Heart left ventricle (tissue), 16 donors: Measurements from ENCODE around the gene C16orf95. TPM values are rescaled to one million over a fixed set of nuclear protein-coding genes. Genes with fewer than 3 reads are reported as not detected.

Experiments
- ATAC-seq, 4 donors: fragments of 200-7000 bp; cut with Tn5 transposase; one replicate each; pipeline ENCODE4 v1.9.1; 2020 to 2022; ENCODE audit warnings: moderate library complexity in 4 of 4, mild to moderate bottlenecking in 3 of 4, moderate number of reproducible peaks in 1 of 4
- DNase-seq, 5 donors: peaks; one replicate each; pipeline ENCODE4 v3.0.0-alpha.2; 2020
- H3K27ac ChIP-seq, 12 donors: fragments of 200-600 bp; sonication (generic) in 4 of 12; one replicate each; pipeline versions ENCODE4 v1.5.0 to v1.8.0; 2016 to 2022; ENCODE audit warnings: mild to moderate bottlenecking in 2 of 12
- H3K27me3 ChIP-seq, 9 donors: fragments of 200-600 bp; sonication (generic) in 2 of 9; one replicate each; pipeline versions ENCODE4 v1.5.1 to v1.8.0; 2016 to 2022; ENCODE audit warnings: mild to moderate bottlenecking in 3 of 9
- H3K36me3 ChIP-seq, 9 donors: fragments of 200-600 bp; sonication (generic) in 2 of 9; one replicate each; pipeline versions ENCODE4 v1.5.0 to v1.8.0; 2018 to 2022; ENCODE audit warnings: mild to moderate bottlenecking in 2 of 9
- H3K4me1 ChIP-seq, 12 donors: fragments of 200-600 bp; sonication (generic) in 4 of 12; one replicate each; pipeline versions ENCODE4 v1.5.0 to v1.8.0; 2016 to 2022; ENCODE audit warnings: mild to moderate bottlenecking in 3 of 12
- H3K4me3 ChIP-seq, 12 donors: fragments of 200-600 bp; sonication (generic) in 4 of 12; one replicate each; pipeline versions ENCODE4 v1.5.0 to v1.8.0; 2017 to 2022; ENCODE audit warnings: mild to moderate bottlenecking in 9 of 12, moderate library complexity in 4 of 12
- H3K9me3 ChIP-seq, 12 donors: fragments of 200-600 bp; sonication (generic) in 4 of 12; one replicate each; pipeline versions ENCODE4 v1.5.0 to v1.8.0; 2016 to 2022; ENCODE audit warnings: mild to moderate bottlenecking in 1 of 12
- CTCF ChIP-seq, 12 donors: fragments of 200-600 bp; sonication (generic) in 4 of 12; IDR thresholded peaks; one replicate each; pipeline versions ENCODE4 v1.5.0 to v1.8.0; 2018 to 2022; ENCODE audit warnings: antibody characterized with exemption in 12 of 12, mild to moderate bottlenecking in 5 of 12
- POLR2A ChIP-seq, 2 donors: fragments of 450-650 bp; IDR thresholded peaks; one replicate each; pipeline ENCODE4 v1.6.1; 2017; ENCODE audit warnings: antibody characterized with exemption in 2 of 2, mild to moderate bottlenecking in 2 of 2, moderate library complexity in 2 of 2
- WGBS, 4 donors: extraction: QIAGEN DNeasy Blood & Tissue Kit in 2 of 4; methylation state at CpG; one replicate each; pipeline versions ENCODE4 v1.1.5 to v1.1.7; 2013 to 2018; 5-methylcytosine and 5-hydroxymethylcytosine counted together
- intact Hi-C, 10 donors: fragments of 100-400 bp; cut with DNase I; formaldehyde crosslinking; loops; one replicate each; pipeline versions ENCODE4 v1.11.1 to v1.14.2; 2022
- polyA plus RNA-seq, 2 donors: library from polyadenylated mRNA; stranded (reverse); fragments of 200-250 nt; gene quantifications; one replicate each; pipeline ENCODE4 v1.2.3, GENCODE V29; 2013
- total RNA-seq, 9 donors: library from RNA; depleted of rRNA in 2 of 9; stranded (reverse); fragments of >200 nt in 2 of 9; fragmentation: NEBNext Ultra II Directional in 3 of 9; extraction: Animal tissue kit (Norgen Biotek cat#: 25700) in 3 of 9; gene quantifications; one replicate each; pipeline versions ENCODE4 v1.1.0 to v1.2.4, GENCODE V29; 2016 to 2023
- donor health status: ischemic (EF 13 %, LVEDD 7.1; RV severe dilation, severe dysfunction).
- donor health status: healthy with polysubstance abuse.
- donor health status: DM: no; HTN: yes; CAD: no.
- donor health status: DM: no; HTN: no; CAD: no.
- donor health status: ischemic (EF 25% LVEDD 6.9; RV normal size, moderate dysfunction).
- donor health status: ischemic (EF 25% LVEDD 5.7; RV mildly dilated, moderate dysfunction).
- donor health status: healthy.
- donor health status: DM: yes; HTN: yes; CAD: no.
- donor health status: ischemic (EF 35%, LVEDD 5.7; RV mildly dilated, moderate dysfunction).
- donor health status: nonischemic (EF 11% LVEDD 7.7; RV severe dilation, severe dysfunction).
- donor health status: DM: yes; HTN: yes; CAD: no.
- donor health status: PGD.
- donor health status: ischemic (EF 29% LVEDD 5.4; RV normal size, mild dysfunction).
- donor health status: nonischemic (EF 23%, LVEDD 6.1; RV moderate dilation, normal function).

Gene C16orf95
- total and polyA plus RNA-seq, 11 donors, result 0.91 to 4.5 (median 3.1) TPM

GRCh38 chr16:87288753-87289362, 28.3 kb downstream of the C16orf95 start:
- no peak for ATAC-seq
- Histone ChIP-seq H3K27ac (no peak overlapping the region), H3K27me3 (no peaks in the 10 kb centered on the region), H3K36me3 (no peaks in the 10 kb centered on the region), H3K4me1 (no peaks in the 10 kb centered on the region), H3K4me3 (no peak overlapping the region), H3K9me3 (peaks cover 0 to 13% (median 0%) of the 10 kb centered on the region in 12 donors)
- intact Hi-C loops, result no loop called here
- 66 to 74% (median 69%) methylated on average over 7 of the region's 7 CpGs for WGBS, 4 donors
- DNase-seq, result no peak
- no peak for TF ChIP-seq POLR2A (IDR thresholded peaks at IDR 0.05)

GRCh38 chr16:87286839-87287626, 30.2 kb downstream of the C16orf95 start:
- no peak for ATAC-seq
- H3K27ac ChIP-seq, result no peak overlapping the region
- H3K9me3 ChIP-seq, result peaks cover 0 to 9% (median 0%) of the 10 kb centered on the region in 12 donors
- H3K4me1 ChIP-seq, result no peaks in the 10 kb centered on the region
- intact Hi-C loops, result no loop called here
- WGBS, 4 donors, result 63 to 85% (median 64%) methylated on average over 8 of the region's 8 CpGs
- H3K36me3 ChIP-seq, result no peaks in the 10 kb centered on the region
- DNase-seq, result no peak
- no peak overlapping the region for H3K4me3 ChIP-seq
- TF ChIP-seq POLR2A (IDR thresholded peaks at IDR 0.05) (no peak), CTCF (IDR thresholded peaks at IDR 0.05) (no peak)
- no peaks in the 10 kb centered on the region for H3K27me3 ChIP-seq

DNA sequence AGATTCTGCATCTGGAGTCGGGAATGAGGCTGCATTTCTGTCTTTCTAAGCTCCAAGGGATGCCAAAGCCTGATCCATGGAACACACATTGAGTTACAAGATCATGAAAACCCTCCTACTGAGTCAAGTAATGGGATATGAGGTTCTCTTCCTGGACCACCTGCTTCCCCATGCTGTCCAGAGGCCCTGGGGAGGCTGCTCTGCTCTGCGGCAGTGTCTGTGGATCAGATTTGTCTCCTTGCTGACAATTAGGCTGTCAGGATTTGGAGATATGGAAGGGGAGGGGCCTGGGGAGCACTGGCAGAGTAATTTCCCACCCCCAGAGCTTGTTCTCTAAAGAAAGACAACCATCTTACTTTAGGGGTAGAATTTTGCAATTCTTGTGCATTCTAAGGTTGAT, 33.0 kb downstream of the C16orf95 start:
- WGBS, 4 donors, result 63 to 90% (median 84%) methylated on average over 2 of the region's 2 CpGs
- H3K27me3 ChIP-seq, result peaks cover 0 to under 1% (median 0%) of the 10 kb centered on the region in 9 donors
- H3K4me1 ChIP-seq, result no peaks in the 10 kb centered on the region
- no peak overlapping the region for H3K27ac ChIP-seq
- ATAC-seq, result no peak
- H3K4me3 ChIP-seq, result no peak overlapping the region
- TF ChIP-seq CTCF (IDR thresholded peaks at IDR 0.05), result no peak
- no peak for TF ChIP-seq POLR2A (IDR thresholded peaks at IDR 0.05)
- intact Hi-C loops, result no loop called here
- no peaks in the 10 kb centered on the region for H3K36me3 ChIP-seq
- no peak for DNase-seq
- peaks cover 0 to 8% (median 0%) of the 10 kb centered on the region in 12 donors for H3K9me3 ChIP-seq

- ATAC-seq (no peak), DNase-seq (no peak)
- TF ChIP-seq CTCF (IDR thresholded peaks at IDR 0.05), result no peak
- TF ChIP-seq POLR2A (IDR thresholded peaks at IDR 0.05), result no peak
- Histone ChIP-seq H3K27ac (no peak overlapping the region), H3K4me3 (no peak overlapping the region), H3K4me1 (peaks cover 0 to 3% (median 0%) of the 10 kb centered on the region in 12 donors), H3K36me3 (no peaks in the 10 kb centered on the region), H3K27me3 (peaks cover 0 to 12% (median 0%) of the 10 kb centered on the region in 9 donors), H3K9me3 (no peaks in the 10 kb centered on the region)
- intact Hi-C loops, result loop anchor here (2.0 to 10.0 kb wide), 10 partner anchors 72 to 716 kb away; no protein-coding TSS in a partner anchor
- 65 to 70% (median 68%) methylated on average over 18 of the region's 18 CpGs for WGBS, 4 donors
These were observed 38.0 kb downstream of the C16orf95 start for GRCh38 chr16:87279094-87279658.
